B cell (primary cell): Measurements from ENCODE around the gene TNIP1. TPM values are rescaled to one million over a fixed set of nuclear protein-coding genes. Genes with fewer than 3 reads are reported as not detected.

ENCODE experiments used
- ATAC-seq: fragments of 200-7000 bp; cut with Tn5 transposase; one replicate; pipeline ENCODE4 v1.10.0; 2021; ENCODE audit warnings: low read depth, mild to moderate bottlenecking, moderate number of reproducible peaks, moderate library complexity
- CTCF ChIA-PET: fragments of 350-600 bp; sonication (Branson Sonifier 250); formaldehyde crosslinking; loops from one replicate; lab custom pipeline; 2021; ENCODE audit warnings: antibody characterized with exemption, inconsistent platforms; lab: Charles Lee
- POLR2A ChIA-PET: fragments of 350-600 bp; sonication (Branson Sonifier 250); formaldehyde crosslinking; loops from one replicate; lab custom pipeline; 2021; ENCODE audit warnings: antibody characterized with exemption; lab: Charles Lee
- DNase-seq: peaks from one replicate; pipeline ENCODE4 v3.0.0; 2013
- H2AFZ ChIP-seq: 2 replicates; pipeline ENCODE4 v1.6.1; 2012; ENCODE audit warnings: mild to moderate bottlenecking, low read depth, low read length; ENCODE audit not compliant: insufficient read depth, poor library complexity, severe bottlenecking
- H3K27ac ChIP-seq, 2 donors: 1 replicate in 1 of 2; 2 replicates in 1 of 2; pipeline ENCODE4 v1.5.1; 2012 to 2013; ENCODE audit warnings: low read length in 2 of 2, mild to moderate bottlenecking in 2 of 2, moderate library complexity in 1 of 2
- H3K27me3 ChIP-seq, 4 experiments: fragments of 200-600 bp in 1 of 4; sonication (generic) in 1 of 4; replicated peaks in 1 of 4; 1 replicate in 2 of 4; 2 replicates in 2 of 4; pipeline versions ENCODE4 v1.6.1 to v1.7.0; 2013 to 2016; ENCODE audit warnings: low read length in 3 of 4, mild to moderate bottlenecking in 2 of 4, mixed read lengths in 1 of 4, moderate library complexity in 1 of 4; ENCODE audit not compliant: insufficient read depth in 4 of 4, control insufficient read depth in 3 of 4; ENCODE audit errors: control extremely low read depth in 1 of 4
- H3K36me3 ChIP-seq, 2 experiments: replicated peaks in 1 of 2; 1 replicate in 1 of 2; 2 replicates in 1 of 2; pipeline versions ENCODE4 v1.6.1 to v1.7.1; 2013; ENCODE audit warnings: low read length in 1 of 2; ENCODE audit not compliant: insufficient read depth in 2 of 2, control insufficient read depth in 1 of 2; ENCODE audit errors: control extremely low read depth in 1 of 2, extremely low read depth in 1 of 2
- H3K4me1 ChIP-seq, 2 donors: fragments of 200-600 bp in 1 of 2; sonication (generic) in 1 of 2; 1 replicate in 1 of 2; 2 replicates in 1 of 2; pipeline versions ENCODE4 v1.5.1 to v1.6.1; 2013 to 2017; ENCODE audit warnings: low read length in 2 of 2; ENCODE audit not compliant: control insufficient read depth in 2 of 2, insufficient read depth in 2 of 2
- H3K4me2 ChIP-seq: replicated peaks from 2 replicates; pipeline ENCODE3; 2012; ENCODE audit warnings: mild to moderate bottlenecking, low read depth, low read length; ENCODE audit not compliant: poor library complexity, severe bottlenecking
- H3K4me3 ChIP-seq, 5 experiments: fragments of 200-600 bp in 1 of 5; sonication (generic) in 1 of 5; 1 replicate in 3 of 5; 2 replicates in 2 of 5; pipeline versions ENCODE4 v1.5.1 to v1.7.0; 2011 to 2016; ENCODE audit warnings: low read length in 4 of 5, mild to moderate bottlenecking in 4 of 5, low read depth in 2 of 5, control low read depth in 1 of 5, moderate library complexity in 1 of 5; ENCODE audit not compliant: insufficient read depth in 1 of 5; ENCODE audit errors: control extremely low read depth in 1 of 5, extremely low read depth in 1 of 5
- H3K79me2 ChIP-seq: fragments of 200-600 bp; sonication (generic); one replicate; pipeline ENCODE4 v1.6.0; 2016; ENCODE audit warnings: low read length; ENCODE audit not compliant: control insufficient read depth, insufficient read depth
- H3K9ac ChIP-seq: fragments of 200-600 bp; sonication (generic); 2 replicates; pipeline ENCODE4 v1.6.1; 2017; ENCODE audit warnings: mild to moderate bottlenecking, low read length, moderate library complexity
- H3K9me3 ChIP-seq, 3 donors: one replicate each; pipeline versions ENCODE4 v1.6.1 to v1.7.1; 2013; ENCODE audit warnings: low read length in 2 of 3; ENCODE audit not compliant: control insufficient read depth in 2 of 3, insufficient read depth in 1 of 3; ENCODE audit errors: control extremely low read depth in 1 of 3
- H4K20me1 ChIP-seq: 2 replicates; pipeline ENCODE4 v1.6.0; 2012; ENCODE audit warnings: mild to moderate bottlenecking, low read length; ENCODE audit not compliant: insufficient read depth, control insufficient read depth, poor library complexity, severe bottlenecking
- H3K27ac Mint-ChIP-seq: one replicate; pipeline ENCODE4 v1.8.0; 2021; ENCODE audit warnings: mixed read lengths
- H3K27me3 Mint-ChIP-seq: one replicate; pipeline ENCODE4 v1.8.0; 2021; ENCODE audit warnings: mixed read lengths
- H3K4me1 Mint-ChIP-seq: one replicate; pipeline ENCODE4 v1.8.0; 2021; ENCODE audit warnings: mixed read lengths
- H3K4me3 Mint-ChIP-seq: one replicate; pipeline ENCODE4 v1.8.0; 2021; ENCODE audit warnings: mixed read lengths
- H3K9me3 Mint-ChIP-seq: one replicate; pipeline ENCODE4 v1.8.0; 2022; ENCODE audit warnings: mixed read lengths; ENCODE audit not compliant: insufficient read depth
- EZH2 ChIP-seq: IDR thresholded peaks from 2 replicates; pipeline ENCODE4 v1.6.1; 2012; ENCODE audit warnings: borderline replicate concordance, low read depth, mild to moderate bottlenecking, moderate library complexity, low read length; ENCODE audit not compliant: insufficient read depth, poor library complexity, severe bottlenecking
- WGBS: methylation state at CpG from one replicate; pipeline ENCODE4 v1.1.5; 2013; ENCODE audit warnings: missing lambda C conversion rate; ENCODE audit not compliant: insufficient coverage; 5-methylcytosine and 5-hydroxymethylcytosine counted together
- intact Hi-C: fragments of 100-400 bp; cut with micrococcal nuclease; formaldehyde crosslinking; loops from one replicate; pipeline ENCODE4 v1.10.0; 2022
- polyA plus RNA-seq: library from polyadenylated mRNA; depleted of rRNA; stranded (reverse); fragments of >200 nt; gene quantifications from 2 replicates; pipeline ENCODE4 v1.2.3, GENCODE V29; 2012
- total RNA-seq, 2 donors: library from RNA; stranded (reverse); fragments of 120-200 nt in 1 of 2; gene quantifications; 1 replicate in 1 of 2; 2 replicates in 1 of 2; pipeline versions ENCODE4 v1.2.3 to v1.2.4, GENCODE V29; 2013 to 2022
- TF ChIP-seq, protein P1 (sequence below): fragments of 200-600 bp; IDR thresholded peaks from one replicate; pipeline ENCODE4 v1.8.0; 2022; ENCODE audit warnings: antibody characterized with exemption, mild to moderate bottlenecking

TNIP1 gene
- total and polyA plus RNA-seq, 2 donors (not counting 1 experiment from before 2014, with no cell fraction given), result 108 to 294 TPM

DNA sequence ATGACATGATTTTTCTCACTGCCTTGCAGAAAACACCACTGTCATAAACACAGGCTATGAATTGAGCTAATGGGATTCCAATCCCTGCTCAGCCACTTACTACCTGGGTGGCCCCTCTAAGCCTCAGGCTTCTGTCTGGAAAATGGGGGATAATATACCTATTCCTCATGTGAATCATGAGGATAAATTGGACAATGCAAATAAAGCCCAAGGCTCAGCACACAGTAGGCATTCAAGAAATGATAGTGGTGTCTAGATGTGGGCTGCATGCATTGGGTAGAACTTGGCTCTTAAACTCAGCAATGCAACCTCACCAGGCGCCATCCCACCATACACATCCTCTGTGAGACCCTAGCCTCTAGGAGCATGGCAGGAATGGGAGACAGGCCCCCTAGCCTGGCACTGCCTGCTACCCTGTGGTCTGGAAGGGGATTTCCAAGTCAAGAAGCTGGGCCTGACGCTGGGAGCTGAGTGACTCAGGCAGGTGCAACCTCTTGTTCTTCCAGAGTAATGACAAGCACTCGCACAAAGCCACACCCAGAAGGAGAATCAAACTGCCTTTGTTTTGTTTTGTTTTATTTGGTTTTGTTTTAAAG is 2.3 kb upstream of the TNIP1 start:
- ATAC-seq (no peak), DNase-seq (peak; percentile 59)
- Histone ChIP-seq H3K4me3 (no peak overlapping the region), H3K79me2 (peaks cover 86% of the 10 kb centered on the region), H3K9me3 (no peaks in the 10 kb centered on the region), H3K27me3 (no peaks in the 10 kb centered on the region), H3K4me1 (peaks cover 78 to 79% of the 10 kb centered on the region in 2 donors), H3K36me3 (peaks cover under 1 to 4% of the 10 kb centered on the region in 2 experiments), H3K27ac (peak overlapping the region in 1 of 2 donors; percentile 100), H2AFZ (no peak overlapping the region), H3K9ac (no peak overlapping the region), H3K4me2 (peak overlapping the region; percentile 14), H4K20me1 (peaks cover 24% of the 10 kb centered on the region)
- WGBS, result no CpG with 5 or more reads among the region's 3 CpGs
- intact Hi-C loops, result loop anchor here (5.0 to 10.0 kb wide), 2 partner anchors 139 to 668 kb away; partner anchors contain the start of genes CCDC69 and CD74
- CTCF ChIA-PET, result interaction anchor here (0.6 to 8.0 kb wide), 12 partner anchors 8 to 353 kb away, joined by 3 to 85 read pairs (median 6); no protein-coding TSS in a partner anchor
- H3K9me3 Mint-ChIP-seq, result no peaks in the 10 kb centered on the region
- peak overlapping the region; percentile 78 for H3K4me3 Mint-ChIP-seq
- POLR2A ChIA-PET, result interaction anchor here (0.7 to 0.8 kb wide), 2 partner anchors 9 to 169 kb away, joined by 3 to 4 read pairs; partner anchors contain the start of gene GM2A
- no peaks in the 10 kb centered on the region for H3K27me3 Mint-ChIP-seq
- H3K27ac Mint-ChIP-seq, result peak overlapping the region; percentile 39
- peaks cover 77% of the 10 kb centered on the region for H3K4me1 Mint-ChIP-seq
- TF ChIP-seq EZH2, result no peak
- TF ChIP-seq, protein P1, sequence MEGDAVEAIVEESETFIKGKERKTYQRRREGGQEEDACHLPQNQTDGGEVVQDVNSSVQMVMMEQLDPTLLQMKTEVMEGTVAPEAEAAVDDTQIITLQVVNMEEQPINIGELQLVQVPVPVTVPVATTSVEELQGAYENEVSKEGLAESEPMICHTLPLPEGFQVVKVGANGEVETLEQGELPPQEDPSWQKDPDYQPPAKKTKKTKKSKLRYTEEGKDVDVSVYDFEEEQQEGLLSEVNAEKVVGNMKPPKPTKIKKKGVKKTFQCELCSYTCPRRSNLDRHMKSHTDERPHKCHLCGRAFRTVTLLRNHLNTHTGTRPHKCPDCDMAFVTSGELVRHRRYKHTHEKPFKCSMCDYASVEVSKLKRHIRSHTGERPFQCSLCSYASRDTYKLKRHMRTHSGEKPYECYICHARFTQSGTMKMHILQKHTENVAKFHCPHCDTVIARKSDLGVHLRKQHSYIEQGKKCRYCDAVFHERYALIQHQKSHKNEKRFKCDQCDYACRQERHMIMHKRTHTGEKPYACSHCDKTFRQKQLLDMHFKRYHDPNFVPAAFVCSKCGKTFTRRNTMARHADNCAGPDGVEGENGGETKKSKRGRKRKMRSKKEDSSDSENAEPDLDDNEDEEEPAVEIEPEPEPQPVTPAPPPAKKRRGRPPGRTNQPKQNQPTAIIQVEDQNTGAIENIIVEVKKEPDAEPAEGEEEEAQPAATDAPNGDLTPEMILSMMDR, result no peak
